Measurements from ENCODE around the gene FARSB. TPM values are rescaled to one million over a fixed set of nuclear protein-coding genes. Genes with fewer than 3 reads are reported as not detected.

The FARSB gene
- total and polyA plus RNA-seq, 7 experiments from 2014 or later = 10.5 to 31.8 (median 16.5) TPM

GRCh38 chr2:222525811-222526210 lies 130.1 kb downstream of the FARSB start:
- Mint-ChIP-seq H3K4me1 (no peaks in the 10 kb centered on the region), H3K36me3 (peaks cover 0 to 4% (median 0%) of the 10 kb centered on the region in 5 donors), H3K9me3 (peaks cover 0 to 3% (median 0%) of the 10 kb centered on the region in 11 donors), H3K27me3 (peaks cover 0 to 5% (median 0%) of the 10 kb centered on the region in 5 donors), H3K27ac (no peak overlapping the region), H3K4me3 (no peak overlapping the region)
- Histone ChIP-seq H3K4me1 (ENCODE audit: control insufficient read depth in 2 of 2, insufficient read depth in 2 of 2, low read length in 2 of 2) (no peaks in the 10 kb centered on the region), H3K4me3 (ENCODE audit: low read length) (no peak overlapping the region), H3K36me3 (ENCODE audit: control insufficient read depth in 2 of 3, insufficient read depth in 3 of 3, low read length in 3 of 3) (no peaks in the 10 kb centered on the region), H3K27ac (ENCODE audit: low read depth, low read length) (no peak overlapping the region), H3K27me3 (ENCODE audit: control insufficient read depth in 2 of 2, insufficient read depth in 2 of 2, low read length in 2 of 2) (no peaks in the 10 kb centered on the region), H3K9me3 (ENCODE audit: control insufficient read depth in 2 of 3, low read length in 3 of 3) (no peaks in the 10 kb centered on the region)
- no peak for DNase-seq
- ChIA-PET CTCF (no interaction called here), POLR2A (no interaction called here)
- intact Hi-C loops (cut with micrococcal nuclease) = no loop called here
- ATAC-seq = no peak

GRCh38 chr2:222523783-222524544 lies 131.9 kb downstream of the FARSB start:
- Mint-ChIP-seq H3K4me3 (no peak overlapping the region), H3K27me3 (peaks cover 0 to 16% (median 0%) of the 10 kb centered on the region in 5 donors), H3K36me3 (peaks cover 0 to 4% (median 0%) of the 10 kb centered on the region in 5 donors), H3K9me3 (peaks cover 0 to 3% (median 0%) of the 10 kb centered on the region in 11 donors), H3K4me1 (no peaks in the 10 kb centered on the region), H3K27ac (no peak overlapping the region)
- no peak for ATAC-seq
- Histone ChIP-seq H3K27ac (ENCODE audit: low read depth, low read length) (no peak overlapping the region), H3K9me3 (ENCODE audit: control insufficient read depth in 2 of 3, low read length in 3 of 3) (no peaks in the 10 kb centered on the region), H3K27me3 (ENCODE audit: control insufficient read depth in 2 of 2, insufficient read depth in 2 of 2, low read length in 2 of 2) (no peaks in the 10 kb centered on the region), H3K36me3 (ENCODE audit: control insufficient read depth in 2 of 3, insufficient read depth in 3 of 3, low read length in 3 of 3) (no peaks in the 10 kb centered on the region), H3K4me3 (ENCODE audit: low read length) (no peak overlapping the region), H3K4me1 (ENCODE audit: control insufficient read depth in 2 of 2, insufficient read depth in 2 of 2, low read length in 2 of 2) (no peaks in the 10 kb centered on the region)
- ChIA-PET CTCF (interaction anchor here (0.6 kb wide), 1 partner anchor 95 kb away, joined by 3 read pairs; no protein-coding TSS in a partner anchor), POLR2A (interaction anchor here (0.6 kb wide), 1 partner anchor 338 kb away, joined by 3 read pairs; no protein-coding TSS in a partner anchor)
- intact Hi-C loops (cut with micrococcal nuclease) = no loop called here
- DNase-seq = no peak

DNA sequence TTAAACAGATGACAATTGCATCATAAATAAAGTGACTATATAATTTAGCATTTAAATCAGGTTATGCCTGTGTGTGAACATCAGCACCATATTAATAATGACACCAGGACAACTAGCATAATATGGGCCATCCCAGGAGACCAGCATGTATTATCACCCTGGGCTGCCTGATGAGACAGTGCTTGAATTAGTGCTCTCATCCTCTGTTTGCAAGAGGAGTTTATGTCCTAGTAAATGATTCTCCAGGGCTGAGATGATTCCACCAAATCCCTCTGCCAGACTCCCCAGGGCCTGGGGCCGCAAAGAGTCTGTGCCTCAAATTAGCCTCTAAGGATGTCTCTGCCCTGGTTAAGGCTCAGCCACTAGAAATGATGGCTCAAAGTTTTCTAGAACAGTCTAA lies 133.8 kb downstream of the FARSB start:
- H3K27me3 Mint-ChIP-seq = peaks cover 0 to 23% (median 2%) of the 10 kb centered on the region in 5 donors
- H3K27me3 ChIP-seq (ENCODE audit: control insufficient read depth in 2 of 2, insufficient read depth in 2 of 2, low read length in 2 of 2) = no peaks in the 10 kb centered on the region
- ChIA-PET POLR2A (no interaction called here), CTCF (no interaction called here)
- DNase-seq (no peak), ATAC-seq (no peak)
- no peak overlapping the region for H3K4me3 ChIP-seq (ENCODE audit: low read length)
- no peak overlapping the region for H3K4me3 Mint-ChIP-seq
- H3K36me3 ChIP-seq (ENCODE audit: control insufficient read depth in 2 of 3, insufficient read depth in 3 of 3, low read length in 3 of 3) = no peaks in the 10 kb centered on the region
- H3K27ac Mint-ChIP-seq = no peak overlapping the region
- peaks cover 0 to 4% (median 0%) of the 10 kb centered on the region in 5 donors for H3K36me3 Mint-ChIP-seq
- no peaks in the 10 kb centered on the region for H3K4me1 Mint-ChIP-seq
- H3K9me3 Mint-ChIP-seq = peaks cover 0 to 3% (median 0%) of the 10 kb centered on the region in 11 donors
- intact Hi-C loops (cut with micrococcal nuclease) = no loop called here
- H3K9me3 ChIP-seq (ENCODE audit: control insufficient read depth in 2 of 3, low read length in 3 of 3) = no peaks in the 10 kb centered on the region
- no peak overlapping the region for H3K27ac ChIP-seq (ENCODE audit: low read depth, low read length)
- H3K4me1 ChIP-seq (ENCODE audit: control insufficient read depth in 2 of 2, insufficient read depth in 2 of 2, low read length in 2 of 2) = no peaks in the 10 kb centered on the region

DNA sequence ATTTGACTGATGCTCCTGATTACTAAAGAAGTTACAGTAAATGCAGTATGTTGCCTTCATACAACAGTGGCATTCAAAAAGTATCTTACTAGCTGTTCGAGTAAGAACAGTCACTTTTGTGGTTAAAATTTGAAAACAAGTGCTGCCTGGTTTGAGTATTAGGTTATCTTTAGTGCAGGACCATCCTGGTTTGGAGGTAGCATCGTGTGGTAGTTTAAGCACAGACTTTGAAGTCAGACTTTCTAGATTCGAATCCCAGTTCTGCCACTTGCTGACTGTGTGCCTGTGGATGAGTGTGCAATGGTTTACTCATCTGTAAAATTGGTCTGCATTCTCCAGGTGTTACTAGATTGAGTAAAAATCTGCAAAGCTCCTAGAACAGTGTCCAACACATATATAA lies 134.8 kb downstream of the FARSB start:
- peaks cover 0 to 2% (median 0%) of the 10 kb centered on the region in 11 donors for H3K9me3 Mint-ChIP-seq
- DNase-seq = no peak
- H3K4me1 ChIP-seq (ENCODE audit: control insufficient read depth in 2 of 2, insufficient read depth in 2 of 2, low read length in 2 of 2) = no peaks in the 10 kb centered on the region
- H3K27ac Mint-ChIP-seq = no peak overlapping the region
- ChIA-PET CTCF (no interaction called here), POLR2A (no interaction called here)
- ATAC-seq = no peak
- H3K36me3 Mint-ChIP-seq = no peaks in the 10 kb centered on the region
- H3K4me1 Mint-ChIP-seq = no peaks in the 10 kb centered on the region
- intact Hi-C loops (cut with micrococcal nuclease) = no loop called here
- no peak overlapping the region for H3K4me3 ChIP-seq (ENCODE audit: low read length)
- no peaks in the 10 kb centered on the region for H3K27me3 ChIP-seq (ENCODE audit: control insufficient read depth in 2 of 2, insufficient read depth in 2 of 2, low read length in 2 of 2)
- H3K27me3 Mint-ChIP-seq = peaks cover 2 to 25% (median 6%) of the 10 kb centered on the region in 5 donors
- H3K36me3 ChIP-seq (ENCODE audit: control insufficient read depth in 2 of 3, insufficient read depth in 3 of 3, low read length in 3 of 3) = no peaks in the 10 kb centered on the region
- H3K9me3 ChIP-seq (ENCODE audit: control insufficient read depth in 2 of 3, low read length in 3 of 3) = no peaks in the 10 kb centered on the region
- H3K4me3 Mint-ChIP-seq = no peak overlapping the region
- no peak overlapping the region for H3K27ac ChIP-seq (ENCODE audit: low read depth, low read length)

Other genes starting within 250 kb of the FARSB start
- gene SGPP2, start 231.5 kb downstream of the FARSB start, total RNA-seq = 1 to 10 TPM in 2 of 5 experiments, under 1 TPM in 3; 0.37 to 5.8 (median 0.86) TPM
- under 1 TPM; 0.05 to 0.06 TPM for gene SGPP2, start 231.5 kb downstream of the FARSB start, polyA plus RNA-seq
- not detected for gene MOGAT1, start 15.6 kb upstream of the FARSB start, total RNA-seq
- not detected for gene MOGAT1, start 15.6 kb upstream of the FARSB start, polyA plus RNA-seq
- 10 to 100 TPM; 30.3 to 69.6 (median 40.5) TPM for gene ACSL3, start 204.9 kb upstream of the FARSB start, total RNA-seq
- 10 to 100 TPM; 21.7 to 42.5 TPM for gene ACSL3, start 204.9 kb upstream of the FARSB start, polyA plus RNA-seq